ENCODE measurements around the gene RBM39. TPM values are rescaled to one million over a fixed set of nuclear protein-coding genes. Genes with fewer than 3 reads are reported as not detected.

Gene RBM39
- total and polyA plus RNA-seq, 2 of the 13 experiments (the other 11 are each of a cell fraction or from before 2014, with no cell fraction given): 788 to 920 TPM

DNA sequence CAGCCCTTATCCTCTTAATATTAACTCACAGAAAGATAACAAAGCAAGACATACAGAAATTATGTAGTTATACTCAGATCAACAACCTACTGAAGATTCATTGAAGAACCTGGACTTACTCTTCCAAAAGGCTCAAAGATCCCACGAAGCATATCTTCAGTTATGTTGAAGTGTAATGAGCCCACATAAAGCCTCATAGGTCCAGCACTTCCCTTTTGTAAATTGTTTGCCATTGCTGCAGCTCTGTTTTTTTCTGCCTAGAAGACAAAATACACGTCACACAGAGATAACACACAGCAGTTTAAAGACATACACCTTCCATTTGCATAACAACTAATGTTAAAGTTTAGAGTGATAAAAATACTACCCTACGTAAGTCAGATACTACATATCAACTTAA lies 20.4 kb downstream of the RBM39 start:
- Histone ChIP-seq H3K9ac (ENCODE audit: insufficient read depth, low read depth, low read length) (no peak overlapping the region), H3K4me1 (ENCODE audit: insufficient read depth, low read length) (0 out of 2 replicates have a peak, but pooled peaks cover 5% of the 10 kb centered on the region), H2AFZ (ENCODE audit: low read length) (no peak overlapping the region), H3K4me2 (ENCODE audit: low read depth, low read length) (no peak overlapping the region), H4K20me1 (ENCODE audit: insufficient read depth, low read length) (peaks cover 100% of the 10 kb centered on the region), H3K36me3 (replicated peaks in 1 of 2; ENCODE audit: control insufficient read depth in 1 of 2, insufficient read depth in 2 of 2, low read length in 2 of 2) (peaks cover 73 to 97% of the 10 kb centered on the region in 2 experiments), H3K27me3 (ENCODE audit: control insufficient read depth in 1 of 2, insufficient read depth in 2 of 2, low read length in 2 of 2) (no peaks in the 10 kb centered on the region), H3K79me2 (ENCODE audit: insufficient read depth, low read length) (peaks cover 90% of the 10 kb centered on the region), H3K4me3 (replicated peaks in 1 of 3; ENCODE audit: insufficient read depth in 1 of 3, low read depth in 2 of 3, low read length in 3 of 3) (no peak overlapping the region), H3K9me3 (ENCODE audit: low read length) (no peaks in the 10 kb centered on the region), H3K27ac (ENCODE audit: extremely low read length, insufficient read depth, low read length) (no peak overlapping the region)
- DNase-seq (ENCODE audit: low spot score) (no peak), ATAC-seq (no peak), FAIRE-seq (no peak)
- intact Hi-C loops (cut with micrococcal nuclease; ENCODE audit: unreplicated experiment) (no loop called here), in situ Hi-C loops (cut with HindIII; ENCODE audit: extremely low pct_ligation_motif_present, low pct_unique_long_range_greater_than_20kb) (no loop called here)
- POLR2A ChIA-PET: interaction anchor here (1.2 to 16.7 kb wide), 3 partner anchors 12 to 22 kb away, joined by 3 to 319 read pairs (median 10); partner anchors contain the start of genes NFS1 and ROMO1
- WGBS (ENCODE audit: low lambda C conversion rate): 97% methylated on average over 3 of the region's 3 CpGs
- CTCF ChIA-PET (ENCODE audit: low intra/inter-chr PET ratio, low total read pairs): no interaction called here
- no TSS peak for BruUV-seq (replicated peaks)
- TF ChIP-seq MAFK (conservative IDR thresholded peaks at IDR 0.05 in 1 of 2, IDR thresholded peaks at IDR 0.05 in 1 of 2; ENCODE audit: low read length in 2 of 2) (peak; percentile 11 to 31; a peak in 1 of 4 replicates), ZC3H4 (CRISPR knock-in tag; IDR thresholded peaks at IDR 0.05; ENCODE audit: borderline replicate concordance) (no peak), ZFP41 (CRISPR knock-in tag; IDR thresholded peaks at IDR 0.05; ENCODE audit: borderline replicate concordance) (no peak), FOXP1 (IDR thresholded peaks at IDR 0.05) (no peak), FOXP1 (CRISPR knock-in tag; IDR thresholded peaks at IDR 0.05) (no peak), CHD2 (IDR thresholded peaks at IDR 0.05; ENCODE audit: low read depth, low read length) (no peak), ZNF264 (CRISPR knock-in tag; IDR thresholded peaks at IDR 0.05) (0 out of 2 replicates have a peak, but pooled peaks have one; percentile 14), RBM22 (optimal IDR thresholded peaks at IDR 0.05; ENCODE audit: low read length) (peak; percentile 56), ZNF713 (CRISPR knock-in tag; IDR thresholded peaks at IDR 0.05) (no peak), MAZ (IDR thresholded peaks at IDR 0.05; ENCODE audit: borderline replicate concordance, low read depth, low read length) (no peak), MAZ (CRISPR knock-in tag; IDR thresholded peaks at IDR 0.05; ENCODE audit: low read depth) (no peak), SRSF4 (IDR thresholded peaks at IDR 0.05; ENCODE audit: low read depth, low read length, poor library complexity, severe bottlenecking) (no peak), ZNF10 (CRISPR knock-in tag; IDR thresholded peaks at IDR 0.05; ENCODE audit: borderline replicate concordance, low read depth) (no peak), ZNF790 (CRISPR knock-in tag; IDR thresholded peaks at IDR 0.05; ENCODE audit: borderline replicate concordance) (no peak), RFXANK (CRISPR knock-in tag; IDR thresholded peaks at IDR 0.05) (0 out of 2 replicates have a peak, but pooled peaks have one; percentile 30)
- TF ChIP-seq, protein P1, sequence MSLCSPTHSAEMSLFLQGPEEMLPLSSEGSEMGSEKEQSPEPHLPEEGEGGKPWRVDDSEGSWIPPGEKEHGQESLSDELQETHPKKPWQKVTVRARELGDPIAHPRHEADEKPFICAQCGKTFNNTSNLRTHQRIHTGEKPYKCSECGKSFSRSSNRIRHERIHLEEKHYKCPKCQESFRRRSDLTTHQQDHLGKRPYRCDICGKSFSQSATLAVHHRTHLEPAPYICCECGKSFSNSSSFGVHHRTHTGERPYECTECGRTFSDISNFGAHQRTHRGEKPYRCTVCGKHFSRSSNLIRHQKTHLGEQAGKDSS (CRISPR knock-in tag; IDR thresholded peaks at IDR 0.05; ENCODE audit: borderline replicate concordance, low read depth): no peak
- TF ChIP-seq, protein P2, sequence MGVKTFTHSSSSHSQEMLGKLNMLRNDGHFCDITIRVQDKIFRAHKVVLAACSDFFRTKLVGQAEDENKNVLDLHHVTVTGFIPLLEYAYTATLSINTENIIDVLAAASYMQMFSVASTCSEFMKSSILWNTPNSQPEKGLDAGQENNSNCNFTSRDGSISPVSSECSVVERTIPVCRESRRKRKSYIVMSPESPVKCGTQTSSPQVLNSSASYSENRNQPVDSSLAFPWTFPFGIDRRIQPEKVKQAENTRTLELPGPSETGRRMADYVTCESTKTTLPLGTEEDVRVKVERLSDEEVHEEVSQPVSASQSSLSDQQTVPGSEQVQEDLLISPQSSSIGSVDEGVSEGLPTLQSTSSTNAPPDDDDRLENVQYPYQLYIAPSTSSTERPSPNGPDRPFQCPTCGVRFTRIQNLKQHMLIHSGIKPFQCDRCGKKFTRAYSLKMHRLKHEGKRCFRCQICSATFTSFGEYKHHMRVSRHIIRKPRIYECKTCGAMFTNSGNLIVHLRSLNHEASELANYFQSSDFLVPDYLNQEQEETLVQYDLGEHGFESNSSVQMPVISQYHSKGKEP (CRISPR knock-in tag; IDR thresholded peaks at IDR 0.05): 0 out of 2 replicates have a peak, but pooled peaks have one; percentile 52
- TF ChIP-seq, protein P3, sequence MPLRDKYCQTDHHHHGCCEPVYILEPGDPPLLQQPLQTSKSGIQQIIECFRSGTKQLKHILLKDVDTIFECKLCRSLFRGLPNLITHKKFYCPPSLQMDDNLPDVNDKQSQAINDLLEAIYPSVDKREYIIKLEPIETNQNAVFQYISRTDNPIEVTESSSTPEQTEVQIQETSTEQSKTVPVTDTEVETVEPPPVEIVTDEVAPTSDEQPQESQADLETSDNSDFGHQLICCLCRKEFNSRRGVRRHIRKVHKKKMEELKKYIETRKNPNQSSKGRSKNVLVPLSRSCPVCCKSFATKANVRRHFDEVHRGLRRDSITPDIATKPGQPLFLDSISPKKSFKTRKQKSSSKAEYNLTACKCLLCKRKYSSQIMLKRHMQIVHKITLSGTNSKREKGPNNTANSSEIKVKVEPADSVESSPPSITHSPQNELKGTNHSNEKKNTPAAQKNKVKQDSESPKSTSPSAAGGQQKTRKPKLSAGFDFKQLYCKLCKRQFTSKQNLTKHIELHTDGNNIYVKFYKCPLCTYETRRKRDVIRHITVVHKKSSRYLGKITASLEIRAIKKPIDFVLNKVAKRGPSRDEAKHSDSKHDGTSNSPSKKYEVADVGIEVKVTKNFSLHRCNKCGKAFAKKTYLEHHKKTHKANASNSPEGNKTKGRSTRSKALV (CRISPR knock-in tag; IDR thresholded peaks at IDR 0.05): 0 out of 2 replicates have a peak, but pooled peaks have one; percentile 47
- TF ChIP-seq, protein P4, sequence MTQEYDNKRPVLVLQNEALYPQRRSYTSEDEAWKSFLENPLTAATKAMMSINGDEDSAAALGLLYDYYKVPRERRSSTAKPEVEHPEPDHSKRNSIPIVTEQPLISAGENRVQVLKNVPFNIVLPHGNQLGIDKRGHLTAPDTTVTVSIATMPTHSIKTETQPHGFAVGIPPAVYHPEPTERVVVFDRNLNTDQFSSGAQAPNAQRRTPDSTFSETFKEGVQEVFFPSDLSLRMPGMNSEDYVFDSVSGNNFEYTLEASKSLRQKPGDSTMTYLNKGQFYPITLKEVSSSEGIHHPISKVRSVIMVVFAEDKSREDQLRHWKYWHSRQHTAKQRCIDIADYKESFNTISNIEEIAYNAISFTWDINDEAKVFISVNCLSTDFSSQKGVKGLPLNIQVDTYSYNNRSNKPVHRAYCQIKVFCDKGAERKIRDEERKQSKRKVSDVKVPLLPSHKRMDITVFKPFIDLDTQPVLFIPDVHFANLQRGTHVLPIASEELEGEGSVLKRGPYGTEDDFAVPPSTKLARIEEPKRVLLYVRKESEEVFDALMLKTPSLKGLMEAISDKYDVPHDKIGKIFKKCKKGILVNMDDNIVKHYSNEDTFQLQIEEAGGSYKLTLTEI (CRISPR knock-in tag; conservative IDR thresholded peaks at IDR 0.05): no peak
